HepG2 (cell line): ENCODE data around the gene TGFB2. TPM values are rescaled to one million over a fixed set of nuclear protein-coding genes. Genes with fewer than 3 reads are reported as not detected.

Experiments used
- ATAC-seq: fragments of 200-7000 bp; cut with Tn5 transposase; 3 replicates; pipeline ENCODE4 v1.9.1; 2020; ENCODE audit warnings: mild to moderate bottlenecking, moderate library complexity
- BruUV-seq: library from RNA; stranded (reverse); fragments of 400-500 nt; replicated peaks from 2 replicates; lab custom pipeline; 2021; lab: Mats Ljungman, UMichigan
- CTCF ChIA-PET: fragments of 300-600 bp; formaldehyde crosslinking; extraction: SDS; loops from one replicate; lab custom pipeline; 2021; ENCODE audit warnings: low total read pairs, inconsistent platforms, low intra/inter-chr PET ratio; lab: Yijun Ruan, JAX
- POLR2A ChIA-PET: fragments of 350-600 bp; sonication (Branson Sonifier 250); formaldehyde crosslinking; loops from one replicate; lab custom pipeline; 2020; ENCODE audit warnings: antibody characterized with exemption, inconsistent platforms; lab: Yijun Ruan, JAX
- DNase-seq: peaks from one replicate; pipeline ENCODE4 v3.0.0-alpha.2; 2015; ENCODE audit warnings: low spot score
- FAIRE-seq: peaks from 3 replicates; lab custom pipeline; 2011; peaks lifted over from hg19 to GRCh38; lab: Jason Lieb, UNC
- H2AFZ ChIP-seq: one replicate; pipeline ENCODE4 v1.6.1; 2011; ENCODE audit warnings: low read length, inconsistent platforms
- H3K27ac ChIP-seq: fragments of 300-600 bp; 3 replicates; pipeline ENCODE4 v1.8.0; 2011; ENCODE audit warnings: mixed run types, mild to moderate bottlenecking, mixed read lengths, low read length, inconsistent platforms; ENCODE audit not compliant: insufficient read depth; ENCODE audit errors: extremely low read length
- H3K27me3 ChIP-seq, 2 experiments: fragments of 200-600 bp in 1 of 2; 2 replicates in 1 of 2; 3 replicates in 1 of 2; pipeline versions ENCODE4 v1.6.0 to v1.8.0; 2011; ENCODE audit warnings: low read length in 2 of 2, mild to moderate bottlenecking in 2 of 2, moderate library complexity in 2 of 2, inconsistent platforms in 1 of 2; ENCODE audit not compliant: insufficient read depth in 2 of 2, control insufficient read depth in 1 of 2
- H3K36me3 ChIP-seq, 2 experiments: fragments of 200-600 bp in 1 of 2; replicated peaks in 1 of 2; 2 replicates in 1 of 2; 3 replicates in 1 of 2; pipeline versions ENCODE4 v1.5.1 to v1.8.0; 2011; ENCODE audit warnings: low read length in 2 of 2, inconsistent platforms in 1 of 2; ENCODE audit not compliant: insufficient read depth in 2 of 2, control insufficient read depth in 1 of 2
- H3K4me1 ChIP-seq: 2 replicates; pipeline ENCODE4 v1.5.1; 2012; ENCODE audit warnings: low read length, inconsistent platforms; ENCODE audit not compliant: insufficient read depth
- H3K4me2 ChIP-seq: 2 replicates; pipeline ENCODE4 v1.6.0; 2011; ENCODE audit warnings: low read depth, low read length, inconsistent platforms
- H3K4me3 ChIP-seq, 3 experiments: fragments of 200-600 bp in 1 of 3; sonication (generic), shearing (Covaris generic) in 1 of 3; replicated peaks in 1 of 3; 2 replicates each; pipeline ENCODE4 v1.5.1; 2011 to 2016; ENCODE audit warnings: low read length in 3 of 3, inconsistent platforms in 2 of 3, low read depth in 2 of 3, mild to moderate bottlenecking in 2 of 3, control low read depth in 1 of 3, mixed read lengths in 1 of 3; ENCODE audit not compliant: insufficient read depth in 1 of 3
- H3K79me2 ChIP-seq: one replicate; pipeline ENCODE4 v1.6.1; 2011; ENCODE audit warnings: low read length, inconsistent platforms; ENCODE audit not compliant: insufficient read depth
- H3K9ac ChIP-seq: 2 replicates; pipeline ENCODE4 v1.6.0; 2011; ENCODE audit warnings: mild to moderate bottlenecking, low read depth, low read length, inconsistent platforms; ENCODE audit not compliant: insufficient read depth
- H3K9me3 ChIP-seq: 2 replicates; pipeline ENCODE4 v1.5.1; 2012; ENCODE audit warnings: mild to moderate bottlenecking, low read length
- H4K20me1 ChIP-seq: 2 replicates; pipeline ENCODE4 v1.6.0; 2011; ENCODE audit warnings: inconsistent platforms, mild to moderate bottlenecking, low read length, moderate library complexity; ENCODE audit not compliant: insufficient read depth
- HNF4G ChIP-seq, 2 experiments: sonication (generic) in 1 of 2; formaldehyde crosslinking in 1 of 2; IDR thresholded peaks; 2 replicates each; pipeline versions ENCODE4 v1.4.0 to v1.6.1; 2011 to 2020; ENCODE audit warnings: borderline replicate concordance in 2 of 2, low read depth in 2 of 2, mild to moderate bottlenecking in 2 of 2, low read length in 1 of 2, missing genetic modification reagents in 1 of 2, moderate library complexity in 1 of 2
- KDM4B ChIP-seq: sonication (generic); formaldehyde crosslinking; IDR thresholded peaks from 2 replicates; pipeline ENCODE4 v1.4.0; 2020; ENCODE audit warnings: missing genetic modification reagents
- MBNL3 ChIP-seq: fragments of 250-450 bp; sonication (Bioruptor Pico); conservative IDR thresholded peaks from 2 replicates; pipeline ENCODE4 v1.8.0; 2022; ENCODE audit warnings: mild to moderate bottlenecking, inconsistent platforms
- PRMT3 ChIP-seq: sonication (generic); formaldehyde crosslinking; IDR thresholded peaks from 2 replicates; pipeline ENCODE4 v1.8.1; 2022; ENCODE audit warnings: low read depth, mild to moderate bottlenecking, moderate library complexity, missing genetic modification reagents, borderline replicate concordance
- SP140L ChIP-seq: sonication (generic); formaldehyde crosslinking; IDR thresholded peaks from 2 replicates; pipeline ENCODE4 v1.4.0; 2020; ENCODE audit warnings: missing genetic modification reagents, borderline replicate concordance
- ZNF577 ChIP-seq: sonication (generic); formaldehyde crosslinking; IDR thresholded peaks from 2 replicates; pipeline ENCODE4 v1.4.0; 2020; ENCODE audit warnings: mild to moderate bottlenecking, low read depth, missing genetic modification reagents, borderline replicate concordance
- ZNF652 ChIP-seq: IDR thresholded peaks from 2 replicates; pipeline ENCODE4 v1.6.1; 2016; ENCODE audit warnings: low read depth, borderline replicate concordance
- ZNF660 ChIP-seq: sonication (generic); formaldehyde crosslinking; IDR thresholded peaks from 2 replicates; pipeline ENCODE4 v1.5.1; 2020; ENCODE audit warnings: mild to moderate bottlenecking, low read depth, missing genetic modification reagents, borderline replicate concordance
- ZZZ3 ChIP-seq: sonication (generic); formaldehyde crosslinking; IDR thresholded peaks from 2 replicates; pipeline ENCODE4 v1.4.0; 2020; ENCODE audit warnings: missing genetic modification reagents, mild to moderate bottlenecking, borderline replicate concordance
- WGBS: methylation state at CpG from one replicate; pipeline ENCODE4 v1.1.6; 2017; ENCODE audit warnings: low lambda C conversion rate; 5-methylcytosine and 5-hydroxymethylcytosine counted together
- in situ Hi-C: cut with HindIII; loops from 2 replicates; pipeline ENCODE4 v1.10.0; 2017; ENCODE audit warnings: low pct_unique_long_range_greater_than_20kb; ENCODE audit not compliant: extremely low pct_ligation_motif_present
- intact Hi-C: fragments of 100-400 bp; cut with micrococcal nuclease; formaldehyde crosslinking; loops from one replicate; pipeline ENCODE4 v1.10.0; 2022; ENCODE audit not compliant: unreplicated experiment
- polyA plus RNA-seq, 8 experiments: library from polyadenylated mRNA; depleted of rRNA in 3 of 8; stranded (reverse) in 7 of 8; unstranded in 1 of 8; fragments of >200 nt; fragmentation: Illumina TruSeq in 4 of 8; extraction: Trizol in 4 of 8; gene quantifications; 2 replicates each; pipeline versions ENCODE4 v1.2.1 to v1.2.3, GENCODE V29; 2011 to 2016; ENCODE audit warnings: low read depth in 4 of 8, missing spikeins in 1 of 8, mixed read lengths in 1 of 8; ENCODE audit not compliant: insufficient read depth in 1 of 8
- total RNA-seq, 5 experiments: library from RNA; depleted of rRNA; stranded (reverse); fragments of >200 nt; fragmentation: Illumina TruSeq; extraction: Trizol; gene quantifications; 2 replicates each; pipeline ENCODE4 v1.2.3, GENCODE V29; 2016; ENCODE audit warnings: low read depth in 1 of 5
- TF ChIP-seq, protein P1 (sequence below): sonication (generic); formaldehyde crosslinking; IDR thresholded peaks from 2 replicates; pipeline ENCODE4 v1.5.0; 2020; ENCODE audit warnings: missing genetic modification reagents

Gene TGFB2
- total and polyA plus RNA-seq, 2 of the 13 experiments (the other 11 are each of a cell fraction or from before 2014, with no cell fraction given) = 0.07 TPM; not detected in 1

DNA sequence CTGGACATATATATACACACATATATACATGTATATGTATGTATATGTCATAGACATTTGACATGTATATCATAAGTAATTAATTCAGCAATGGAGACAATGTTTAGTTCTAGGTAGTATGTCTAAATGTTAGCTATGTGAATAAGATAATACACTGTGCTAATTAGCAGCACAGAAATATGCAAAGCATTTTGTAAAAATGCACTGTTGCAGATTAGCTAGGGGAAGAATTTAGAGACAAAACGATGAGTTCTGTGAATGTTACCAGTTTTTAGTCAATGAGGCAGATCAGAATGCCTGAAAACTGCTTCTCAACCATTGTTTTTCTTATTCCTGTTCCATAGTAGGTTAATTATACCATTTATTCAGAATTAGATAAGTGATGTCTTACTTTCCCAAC lies 86.3 kb downstream of the TGFB2 start:
- Histone ChIP-seq H3K9me3 (no peaks in the 10 kb centered on the region), H4K20me1 (no peaks in the 10 kb centered on the region), H3K27me3 (no peaks in the 10 kb centered on the region), H3K4me2 (no peak overlapping the region), H3K9ac (no peak overlapping the region), H3K4me3 (no peak overlapping the region), H3K27ac (no peak overlapping the region), H2AFZ (no peak overlapping the region), H3K36me3 (no peaks in the 10 kb centered on the region), H3K4me1 (peaks cover 13% of the 10 kb centered on the region), H3K79me2 (no peaks in the 10 kb centered on the region)
- ATAC-seq (no peak), DNase-seq (no peak), FAIRE-seq (no peak)
- BruUV-seq = no TSS peak
- intact Hi-C loops (no loop called here), in situ Hi-C loops (no loop called here)
- WGBS = 59% methylated on average over 1 of the region's 1 CpG
- TF ChIP-seq ZNF660 (CRISPR knock-in tag) = no peak
- no peak for TF ChIP-seq PRMT3 (CRISPR knock-in tag)
- no peak for TF ChIP-seq SP140L (CRISPR knock-in tag)
- no peak for TF ChIP-seq KDM4B (CRISPR knock-in tag)
- TF ChIP-seq HNF4G (IDR thresholded peaks at IDR 0.05; ENCODE audit: borderline replicate concordance, low read depth, low read length) = no peak
- TF ChIP-seq HNF4G (CRISPR knock-in tag; IDR thresholded peaks at IDR 0.05; ENCODE audit: borderline replicate concordance, low read depth) = no peak
- TF ChIP-seq MBNL3 (CRISPR knock-in tag) = no peak
- no peak for TF ChIP-seq ZZZ3 (CRISPR knock-in tag)
- TF ChIP-seq, protein P1, sequence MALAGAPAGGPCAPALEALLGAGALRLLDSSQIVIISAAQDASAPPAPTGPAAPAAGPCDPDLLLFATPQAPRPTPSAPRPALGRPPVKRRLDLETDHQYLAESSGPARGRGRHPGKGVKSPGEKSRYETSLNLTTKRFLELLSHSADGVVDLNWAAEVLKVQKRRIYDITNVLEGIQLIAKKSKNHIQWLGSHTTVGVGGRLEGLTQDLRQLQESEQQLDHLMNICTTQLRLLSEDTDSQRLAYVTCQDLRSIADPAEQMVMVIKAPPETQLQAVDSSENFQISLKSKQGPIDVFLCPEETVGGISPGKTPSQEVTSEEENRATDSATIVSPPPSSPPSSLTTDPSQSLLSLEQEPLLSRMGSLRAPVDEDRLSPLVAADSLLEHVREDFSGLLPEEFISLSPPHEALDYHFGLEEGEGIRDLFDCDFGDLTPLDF (CRISPR knock-in tag) = no peak
- no peak for TF ChIP-seq ZNF652
- no peak for TF ChIP-seq ZNF577 (CRISPR knock-in tag)
- ChIA-PET CTCF (no interaction called here), POLR2A (no interaction called here)
